ENCODE measurements around the gene NKX1-2.

DNA sequence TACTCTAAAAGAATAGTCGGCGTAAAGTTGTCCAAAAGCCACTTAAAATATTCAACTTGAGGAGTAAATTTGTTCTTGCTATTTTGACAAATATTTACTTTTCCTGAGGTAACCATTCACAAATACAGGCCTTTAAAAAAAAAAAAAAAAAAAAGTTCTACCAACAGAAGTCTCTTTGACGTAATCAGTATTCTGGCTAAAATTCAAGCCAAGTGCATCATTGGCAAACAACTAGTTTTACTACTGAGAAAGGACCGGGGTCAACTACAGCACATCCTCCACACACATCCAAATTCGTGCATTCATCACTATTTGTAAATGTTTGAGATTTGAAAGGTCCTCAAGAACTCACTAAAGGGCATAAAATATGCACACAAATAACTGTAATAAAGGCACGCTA is 33.1 kb downstream of the NKX1-2 start:
- no peak for TF ChIP-seq CTCF (IDR thresholded peaks at IDR 0.05 in 8 of 11, conservative IDR thresholded peaks at IDR 0.05 in 3 of 11)
- TF ChIP-seq POLR2AphosphoS5 (IDR thresholded peaks at IDR 0.05): no peak
- no peak for TF ChIP-seq POLR2A (IDR thresholded peaks at IDR 0.05)

All from spleen (tissue), 7 donors.